GM13976 (cell line): Measurements from ENCODE around the gene HINFP.
A peak's percentile ranks its signal among the peaks of the same experiment; 100 is the strongest.

Experiments
- DNase-seq: peaks from one replicate; pipeline ENCODE4 v3.0.0; 2012; ENCODE audit warnings: low spot score
- in situ Hi-C: fragments of 300-500 bp; cut with MboI; formaldehyde crosslinking; loops from one replicate; pipeline ENCODE4 v1.12.0; 2022; ENCODE audit warnings: low sequenced_read_pairs, mixed read lengths, inconsistent platforms; ENCODE audit not compliant: unreplicated experiment
- TF ChIP-seq, protein P1 (sequence below): IDR thresholded peaks from 2 replicates; pipeline ENCODE4 v1.5.1; 2012; ENCODE audit warnings: borderline replicate concordance, mild to moderate bottlenecking; ENCODE audit not compliant: insufficient read depth; ENCODE audit errors: extremely low read depth, missing control alignments, control extremely low read depth

Gene HINFP

DNA sequence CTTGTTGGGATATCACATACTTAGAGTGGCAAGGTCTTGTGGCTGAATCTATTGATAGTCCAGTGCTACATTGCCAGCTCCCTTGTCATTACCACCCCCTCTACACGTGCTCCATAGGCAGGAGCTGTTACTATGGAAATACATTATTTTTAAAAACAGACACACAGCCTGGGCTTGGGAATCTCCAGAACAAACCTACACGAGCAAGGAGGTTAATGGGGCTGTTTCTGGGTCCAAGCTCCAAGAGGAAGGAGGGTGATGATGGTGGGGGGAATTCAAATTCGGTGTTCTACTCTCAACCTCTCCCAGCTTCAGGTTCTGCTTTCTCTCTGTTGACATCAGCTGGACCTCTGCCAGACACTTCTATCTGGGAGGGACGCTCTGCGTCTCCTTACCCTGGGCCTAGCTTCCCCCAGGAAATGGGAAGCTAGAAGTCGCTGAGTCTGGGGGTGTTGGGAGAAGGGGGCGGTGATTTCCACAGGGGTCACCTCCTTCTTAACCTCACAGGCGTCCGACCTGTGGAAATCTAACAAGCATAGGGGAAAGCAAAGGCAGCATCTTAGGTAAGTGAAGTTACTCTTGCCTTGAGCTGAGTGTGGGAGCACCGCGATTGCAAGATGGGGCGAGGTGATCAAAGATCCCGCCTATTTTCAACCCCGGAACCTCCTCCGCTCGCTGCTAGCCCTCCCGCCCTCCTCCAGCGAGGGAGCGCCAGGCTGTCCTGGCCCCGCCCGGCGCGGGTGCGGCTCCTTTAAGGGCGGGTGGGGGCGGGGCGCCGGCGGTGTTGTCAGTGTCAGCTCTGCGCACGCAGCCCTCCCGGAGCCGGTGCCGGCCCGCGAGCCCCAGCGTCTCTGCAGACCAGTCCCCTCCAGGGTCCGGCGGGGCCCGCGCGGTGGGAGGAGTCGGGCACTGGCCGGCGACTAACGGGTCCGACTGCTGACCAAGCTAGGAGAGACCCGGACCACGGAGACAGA is 14.5 kb upstream of the HINFP start, which contains the start of gene C2CD2L:
C2CD2L (plus strand) TSS at position 781 of the 974 bp plus-strand sequence. CDS start 398 bp downstream, outside the sequence.
- TF ChIP-seq, protein P1, sequence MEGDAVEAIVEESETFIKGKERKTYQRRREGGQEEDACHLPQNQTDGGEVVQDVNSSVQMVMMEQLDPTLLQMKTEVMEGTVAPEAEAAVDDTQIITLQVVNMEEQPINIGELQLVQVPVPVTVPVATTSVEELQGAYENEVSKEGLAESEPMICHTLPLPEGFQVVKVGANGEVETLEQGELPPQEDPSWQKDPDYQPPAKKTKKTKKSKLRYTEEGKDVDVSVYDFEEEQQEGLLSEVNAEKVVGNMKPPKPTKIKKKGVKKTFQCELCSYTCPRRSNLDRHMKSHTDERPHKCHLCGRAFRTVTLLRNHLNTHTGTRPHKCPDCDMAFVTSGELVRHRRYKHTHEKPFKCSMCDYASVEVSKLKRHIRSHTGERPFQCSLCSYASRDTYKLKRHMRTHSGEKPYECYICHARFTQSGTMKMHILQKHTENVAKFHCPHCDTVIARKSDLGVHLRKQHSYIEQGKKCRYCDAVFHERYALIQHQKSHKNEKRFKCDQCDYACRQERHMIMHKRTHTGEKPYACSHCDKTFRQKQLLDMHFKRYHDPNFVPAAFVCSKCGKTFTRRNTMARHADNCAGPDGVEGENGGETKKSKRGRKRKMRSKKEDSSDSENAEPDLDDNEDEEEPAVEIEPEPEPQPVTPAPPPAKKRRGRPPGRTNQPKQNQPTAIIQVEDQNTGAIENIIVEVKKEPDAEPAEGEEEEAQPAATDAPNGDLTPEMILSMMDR: no peak
- DNase-seq: peak; percentile 97
- in situ Hi-C loops: no loop called here

DNA sequence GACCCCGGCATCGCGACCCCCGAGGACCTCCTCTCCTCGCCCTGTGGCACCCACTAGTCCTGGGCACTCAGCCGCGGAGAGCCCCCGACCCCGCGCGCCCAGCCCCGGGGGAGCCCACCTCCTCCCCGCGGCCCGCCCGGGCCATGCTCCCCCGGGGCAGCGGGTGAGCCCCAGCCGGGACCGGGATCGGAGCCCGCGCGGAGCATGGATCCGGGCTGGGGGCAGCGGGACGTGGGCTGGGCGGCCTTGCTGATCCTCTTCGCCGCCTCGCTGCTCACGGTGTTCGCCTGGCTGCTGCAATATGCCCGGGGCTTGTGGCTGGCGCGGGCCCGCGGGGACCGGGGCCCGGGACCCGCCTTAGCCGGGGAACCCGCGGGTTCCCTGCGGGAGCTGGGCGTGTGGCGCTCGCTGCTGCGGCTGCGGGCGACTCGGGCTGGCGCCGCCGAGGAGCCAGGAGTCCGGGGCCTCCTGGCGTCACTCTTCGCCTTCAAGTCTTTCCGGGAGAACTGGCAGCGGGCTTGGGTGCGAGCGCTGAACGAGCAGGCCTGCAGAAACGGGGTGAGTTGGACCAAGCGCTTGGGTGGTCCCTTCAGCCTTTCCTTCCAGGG is 13.7 kb upstream of the HINFP start:
- peak; percentile 51 for DNase-seq
- in situ Hi-C loops: no loop called here
- TF ChIP-seq, protein P1: no peak

- in situ Hi-C loops: no loop called here
Measured at GRCh38 chr11:119108146-119108856, 13.1 kb upstream of the HINFP start.

DNA sequence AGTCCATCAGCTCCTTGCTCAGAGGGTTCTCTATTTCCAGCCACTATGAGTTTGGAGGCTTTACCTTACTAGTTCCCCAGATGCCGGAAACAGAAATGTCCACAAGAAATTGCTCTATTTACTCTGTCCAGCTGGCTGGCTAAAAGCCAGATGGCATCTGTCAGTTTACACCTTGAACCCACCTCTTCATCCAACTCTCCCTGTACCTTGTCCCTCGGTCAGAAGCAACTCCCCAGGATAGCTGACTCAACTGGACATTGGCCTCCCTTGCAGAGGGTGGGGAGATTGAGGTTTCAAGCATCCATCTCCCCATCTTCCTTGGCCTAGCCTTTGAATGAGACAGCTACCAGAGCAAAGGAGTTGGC is 12.5 kb upstream of the HINFP start:
- TF ChIP-seq, protein P1: no peak
- in situ Hi-C loops: no loop called here
- DNase-seq: no peak

More at GRCh38 chr11:119108146-119108856, 13.1 kb upstream of the HINFP start:
- DNase-seq: peak; percentile 60
- TF ChIP-seq, protein P1: no peak

GRCh38 chr11:119109843-119110242 is 11.5 kb upstream of the HINFP start:
- in situ Hi-C loops: no loop called here
- DNase-seq: no peak
- TF ChIP-seq, protein P1: no peak

DNA sequence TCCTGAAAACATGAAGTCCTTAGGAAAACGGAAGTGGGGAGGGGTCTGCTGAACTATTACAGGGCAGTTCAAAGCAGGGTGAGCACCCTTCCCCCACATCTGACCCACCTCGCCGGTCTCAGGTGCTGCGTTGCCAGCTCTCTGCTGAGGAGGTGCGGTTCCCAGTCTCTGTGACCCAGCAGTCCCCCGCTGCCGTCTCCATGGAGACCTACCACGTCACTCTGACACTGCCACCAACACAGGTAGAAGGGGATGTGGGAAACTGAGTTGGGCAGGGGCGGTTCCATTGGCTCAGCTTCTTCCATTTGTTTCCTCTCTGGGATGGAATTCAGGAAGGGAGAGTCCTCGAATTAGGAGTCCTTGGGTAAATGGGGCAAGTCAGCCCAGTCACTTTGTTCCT is 10.9 kb upstream of the HINFP start:
- no peak for DNase-seq
- in situ Hi-C loops: no loop called here
- TF ChIP-seq, protein P1: no peak
